GM19438 (cell line): Measurements from ENCODE around the gene SIRPB2.

Experiments used
- ATAC-seq: cut with Tn5 transposase; IDR thresholded peaks from one replicate; pipeline ENCODE4 v1.9.1; 2021; ENCODE audit warnings: low read depth; ENCODE audit not compliant: unreplicated experiment

SIRPB2 gene

DNA sequence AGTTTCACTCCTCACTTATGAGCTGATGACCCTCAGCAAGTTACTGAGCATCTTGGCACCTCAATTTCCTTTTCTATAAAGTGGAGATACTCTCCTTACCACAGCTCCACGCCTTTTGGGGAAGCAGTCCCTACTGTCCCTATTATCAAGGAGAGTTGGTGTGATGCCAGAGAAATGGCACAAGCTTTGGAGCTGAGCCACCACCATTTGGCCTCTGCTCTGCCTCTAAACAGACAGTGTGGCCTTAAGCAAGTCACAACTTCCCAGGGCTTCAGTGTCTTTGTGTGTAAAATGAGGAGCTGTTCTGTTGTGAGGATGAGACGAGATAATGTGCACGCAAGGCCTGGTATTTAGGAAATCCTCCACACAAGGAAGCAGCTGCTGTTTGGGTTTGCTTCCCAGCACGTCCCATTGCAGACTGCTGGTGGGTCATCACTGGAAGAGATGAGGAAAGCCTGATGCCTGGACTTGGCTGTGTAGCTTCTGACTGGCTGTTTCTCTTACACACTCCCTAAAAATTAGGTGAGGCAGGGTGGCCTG is 43.1 kb downstream of the SIRPB2 start:
- no peak for ATAC-seq

DNA sequence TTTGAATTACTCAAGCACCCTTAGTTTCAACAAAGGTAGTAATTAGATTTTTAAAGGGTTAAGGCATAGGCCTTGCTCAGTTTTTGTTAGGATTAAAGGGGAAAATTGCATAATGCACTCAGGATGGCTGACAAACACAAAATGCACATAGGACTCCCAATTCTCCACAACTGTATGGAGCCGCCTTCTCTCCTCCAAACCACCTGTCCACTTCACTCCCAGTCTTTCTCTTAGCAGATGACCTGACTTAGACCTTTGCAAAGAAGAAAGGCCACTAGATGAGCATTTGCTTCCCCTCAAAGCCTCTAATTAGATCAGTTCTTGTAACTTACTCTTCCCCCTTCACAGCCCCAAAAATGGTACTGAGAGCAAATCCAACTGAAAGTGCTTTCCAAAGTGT is 44.7 kb downstream of the SIRPB2 start:
- no peak for ATAC-seq

DNA sequence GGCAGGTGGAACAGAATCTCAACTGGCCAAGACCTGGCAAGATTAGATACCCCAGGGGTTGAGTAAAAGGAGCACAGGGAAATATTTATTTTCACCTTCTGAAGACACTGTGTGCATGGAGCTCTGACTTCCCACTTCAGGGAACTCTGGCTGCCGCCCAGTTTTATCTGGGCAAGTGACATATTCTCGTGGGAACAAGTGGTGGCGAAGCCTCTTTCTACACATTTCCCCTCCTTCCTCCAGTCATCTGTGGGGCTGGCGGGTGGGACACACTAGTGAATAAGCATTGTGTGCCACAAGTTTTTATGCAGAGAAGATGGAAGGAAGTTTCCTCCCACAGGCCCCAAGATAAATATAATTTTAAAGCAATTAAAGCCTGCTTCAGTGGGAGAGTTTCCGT is 48.1 kb downstream of the SIRPB2 start:
- no peak for ATAC-seq

DNA sequence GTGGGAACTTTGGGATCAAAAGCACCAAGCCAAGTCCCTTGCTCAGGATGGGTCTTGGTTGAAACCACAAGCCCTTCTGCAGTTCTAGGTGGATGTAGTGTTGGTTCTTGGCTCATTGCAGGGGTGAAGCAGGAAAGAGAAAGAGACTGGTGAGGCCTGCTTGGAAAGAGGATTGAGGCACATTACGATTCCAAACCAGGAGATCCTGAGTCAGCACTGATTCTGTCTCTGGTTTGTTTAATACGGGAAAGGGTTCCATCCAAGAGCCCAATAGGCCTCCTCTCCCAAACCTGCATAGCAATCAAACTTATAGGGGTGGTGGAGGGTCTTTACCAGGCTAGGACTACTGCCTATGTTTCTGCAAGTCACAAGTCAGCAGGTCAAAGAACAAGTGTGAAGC is 48.9 kb downstream of the SIRPB2 start:
- no peak for ATAC-seq

DNA sequence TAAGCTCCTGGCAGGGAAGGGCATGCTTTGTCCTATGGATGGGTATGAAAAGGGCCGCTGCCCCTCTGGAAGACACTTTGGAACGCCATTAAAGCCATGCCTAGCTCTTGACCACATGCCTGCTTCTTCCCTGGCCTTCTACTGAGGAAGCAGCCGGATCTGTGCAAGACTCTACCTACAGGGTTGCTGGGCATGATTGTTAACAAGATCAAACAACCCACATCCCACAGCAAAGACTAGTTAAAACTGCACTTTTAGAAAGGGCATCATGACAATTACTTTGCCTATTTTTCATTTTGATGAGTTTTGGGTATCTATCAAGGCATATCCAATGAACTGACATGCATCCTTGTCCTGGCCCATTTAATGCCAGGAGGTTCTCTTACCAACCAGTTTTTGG is 50.1 kb downstream of the SIRPB2 start:
- no peak for ATAC-seq

DNA sequence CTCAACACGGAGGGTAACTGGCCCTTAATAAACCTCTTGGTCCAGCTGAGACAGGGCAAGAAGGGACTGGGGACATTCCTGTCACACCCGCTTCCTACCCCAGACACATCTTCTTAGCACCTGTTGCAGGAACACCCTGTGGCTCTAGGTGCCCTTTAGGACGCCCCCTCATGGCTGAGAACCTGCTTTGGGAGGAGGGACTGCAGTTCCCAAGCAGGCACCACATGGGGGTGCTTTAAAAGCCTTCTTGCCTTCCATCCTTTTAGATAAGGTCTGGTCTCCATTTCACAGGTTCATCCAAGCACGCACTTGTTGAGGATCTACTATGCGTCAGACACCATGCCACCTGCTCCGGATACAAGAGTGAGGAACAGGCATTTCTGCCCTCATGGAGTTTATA is 51.2 kb downstream of the SIRPB2 start:
- no peak for ATAC-seq

DNA sequence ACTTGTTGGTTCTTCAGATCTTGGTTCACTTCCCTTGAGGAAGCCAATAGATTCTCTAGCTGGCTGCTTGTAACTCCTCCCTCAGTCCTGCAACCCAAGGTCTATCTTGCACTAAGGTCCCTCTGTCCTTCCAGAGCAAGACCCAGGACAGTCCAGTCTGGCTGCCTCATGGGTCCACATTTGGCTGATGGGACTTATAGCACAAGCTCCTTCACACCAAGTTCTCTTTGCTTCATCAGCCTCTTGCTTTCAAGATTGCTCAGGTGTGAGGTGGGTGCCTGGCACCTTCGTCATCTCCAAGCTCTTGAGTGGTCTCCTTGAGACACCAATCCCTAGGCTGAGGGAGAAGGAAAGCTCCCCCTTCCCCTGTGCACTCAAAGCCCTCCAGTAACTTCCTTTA is 52.9 kb downstream of the SIRPB2 start:
- no peak for ATAC-seq

DNA sequence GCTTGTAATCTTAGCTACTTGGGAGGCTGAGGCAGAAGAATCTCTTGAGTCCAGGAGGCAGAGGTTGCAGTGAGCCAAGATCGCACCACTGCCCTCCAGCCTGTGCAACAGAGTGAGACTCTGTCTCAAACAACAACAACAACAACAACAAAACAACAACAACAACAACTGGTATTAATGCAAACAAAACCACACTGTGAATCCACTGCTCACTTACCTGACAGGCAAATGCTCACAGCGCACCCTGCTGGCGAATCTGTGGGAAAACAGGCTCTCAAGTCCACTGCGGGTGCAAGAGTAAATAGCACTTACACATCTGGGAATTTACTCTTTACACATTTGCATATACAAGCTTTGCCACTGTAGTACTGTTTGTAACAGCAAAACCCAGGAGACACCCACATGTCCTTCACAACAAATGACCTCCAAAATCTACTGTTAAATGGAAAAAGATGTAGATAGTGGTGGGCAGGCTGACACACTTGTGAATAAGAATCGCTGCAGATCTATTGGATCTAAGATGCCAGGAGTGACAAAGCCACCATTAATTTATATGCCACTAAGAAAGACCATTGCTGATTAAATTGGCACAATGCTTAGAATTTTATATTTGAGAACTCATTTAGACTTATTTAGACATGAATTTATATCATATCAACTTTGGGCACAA is 53.9 kb downstream of the SIRPB2 start:
- ATAC-seq = no peak

DNA sequence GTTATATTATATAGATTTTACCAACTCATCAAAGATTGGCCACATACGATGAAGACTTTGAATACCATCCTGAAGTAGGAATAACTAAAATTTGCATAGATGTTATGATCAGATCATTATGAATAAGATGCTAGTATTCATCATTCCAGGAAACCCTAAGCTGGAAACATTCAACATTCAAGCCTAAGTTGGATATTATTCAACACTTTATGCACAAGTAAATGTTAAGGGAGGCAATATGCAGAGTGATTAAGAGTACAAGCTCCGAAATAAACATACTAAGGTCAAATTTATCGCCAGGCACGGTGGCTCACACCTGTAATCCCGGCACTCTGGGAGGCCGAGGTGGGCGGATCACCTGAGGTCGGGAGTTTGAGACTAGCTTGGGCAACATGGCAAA is 55.0 kb downstream of the SIRPB2 start:
- no peak for ATAC-seq

DNA sequence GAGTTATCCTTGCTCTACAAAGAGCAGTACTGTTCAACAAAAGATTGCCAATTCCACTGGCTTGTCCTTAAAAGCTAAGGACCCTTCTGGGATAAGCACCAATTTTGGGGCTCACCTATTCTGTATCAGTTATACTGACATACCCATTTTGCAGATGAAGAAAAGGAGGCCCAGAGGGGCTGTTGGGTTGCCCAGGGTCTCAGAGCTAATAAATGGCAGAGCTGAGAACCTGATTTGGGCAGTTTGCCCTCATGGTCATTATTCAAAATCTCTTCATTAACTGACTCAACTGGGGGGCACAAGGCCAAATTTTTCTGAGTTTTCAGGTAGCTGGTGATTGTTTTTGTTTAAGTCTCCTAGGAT is 55.9 kb downstream of the SIRPB2 start:
- no peak for ATAC-seq

DNA sequence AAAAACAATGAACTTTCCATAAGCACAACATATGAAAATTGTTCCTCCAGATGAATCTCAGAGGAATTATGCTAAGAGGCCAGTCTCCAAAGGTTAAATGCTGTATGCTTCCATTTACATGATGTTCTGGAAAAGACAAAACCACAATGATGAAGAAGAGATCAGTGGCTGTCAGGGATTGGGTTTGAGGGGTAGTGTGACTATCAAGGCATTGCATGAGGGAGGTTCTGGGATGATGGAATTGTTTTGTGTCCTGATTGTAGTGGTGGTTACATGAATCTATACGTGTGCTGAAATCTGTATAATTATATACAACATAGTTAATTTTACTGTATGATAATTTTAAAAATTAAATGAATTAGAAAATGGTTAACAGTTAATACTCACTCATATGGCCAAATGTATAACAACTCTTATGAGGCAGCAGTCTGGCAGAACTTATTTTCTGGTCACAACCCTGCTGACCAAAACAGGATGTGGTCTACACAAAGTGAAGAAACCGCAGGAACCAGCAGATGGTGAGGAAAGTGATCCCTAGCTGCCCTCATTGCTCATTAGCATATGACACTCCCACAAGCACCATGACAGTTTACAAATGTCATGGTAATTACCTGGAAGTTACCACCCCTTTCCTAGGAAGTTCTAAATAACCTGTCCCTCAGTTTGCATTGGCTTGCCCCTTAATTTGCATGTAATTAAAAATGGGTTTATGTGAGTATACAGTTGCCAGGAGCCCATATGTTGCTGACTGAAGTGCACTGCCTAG is 56.5 kb downstream of the SIRPB2 start:
- peak; percentile 93 for ATAC-seq

DNA sequence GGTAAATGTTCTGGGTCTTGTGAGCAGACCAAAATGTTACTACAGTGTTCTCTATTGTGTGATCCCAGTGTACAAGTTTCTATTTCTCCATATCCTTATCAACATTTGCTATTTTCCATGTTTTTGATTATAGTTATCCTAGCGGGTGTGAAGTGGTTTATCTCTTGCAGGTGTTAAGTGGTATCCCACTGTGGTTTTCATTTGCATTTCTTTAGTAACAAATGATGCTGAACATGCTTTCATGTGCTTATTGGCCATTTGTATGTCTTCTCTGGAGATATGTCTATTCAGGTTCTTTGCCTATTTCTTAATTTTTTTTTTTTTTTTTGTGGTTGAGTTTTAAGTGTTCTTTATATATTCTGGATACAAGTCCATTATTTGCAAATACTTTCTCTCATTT is 60.1 kb downstream of the SIRPB2 start:
- ATAC-seq = no peak

DNA sequence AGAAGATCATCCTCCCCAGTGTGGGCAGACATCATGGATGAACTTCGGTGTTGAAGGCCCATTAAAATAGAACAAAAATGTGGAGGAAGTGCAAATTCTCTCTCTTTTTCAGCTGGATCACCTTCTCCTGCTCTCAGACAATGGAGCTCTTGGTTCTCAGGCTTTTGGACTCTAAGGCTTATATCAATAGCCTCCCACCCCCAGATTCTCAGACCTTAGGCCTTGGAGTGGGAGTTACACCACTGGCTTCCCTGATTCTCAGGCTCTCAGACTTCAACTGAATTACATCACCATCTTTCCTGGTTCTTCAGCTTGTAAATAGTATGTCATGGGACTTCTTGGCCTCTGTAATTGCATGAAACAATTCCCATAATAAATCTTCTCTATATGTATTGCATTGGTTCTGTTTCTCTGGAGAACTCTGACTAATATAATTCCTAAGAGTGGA is 61.2 kb downstream of the SIRPB2 start:
- ATAC-seq = no peak

DNA sequence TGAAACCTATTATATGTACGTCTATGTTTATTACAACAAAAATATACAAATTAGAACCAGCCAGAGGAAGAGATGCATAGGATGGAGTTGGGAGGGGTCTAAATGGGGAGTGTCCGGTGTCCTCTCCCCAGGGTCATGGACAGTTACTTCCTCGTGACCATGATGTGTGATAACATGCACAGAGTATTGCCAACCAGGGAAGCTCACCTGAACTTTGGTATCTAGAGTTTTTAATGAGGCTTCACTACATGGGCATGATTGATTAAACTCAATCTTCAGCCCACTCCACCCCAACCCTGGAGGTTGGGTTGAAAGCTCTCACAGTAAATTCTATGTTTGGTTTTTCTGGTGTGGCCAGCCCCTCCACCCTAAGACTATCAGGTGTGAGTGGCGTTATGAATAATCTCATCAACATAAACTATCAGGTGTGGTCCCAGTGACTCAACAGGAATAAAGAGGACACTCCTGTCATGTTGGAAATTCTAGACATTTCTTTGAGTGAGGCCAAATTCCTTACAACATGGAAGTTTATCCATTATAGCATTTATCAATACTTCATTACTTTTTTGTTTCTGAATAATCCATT is 62.0 kb downstream of the SIRPB2 start:
- no peak for ATAC-seq

DNA sequence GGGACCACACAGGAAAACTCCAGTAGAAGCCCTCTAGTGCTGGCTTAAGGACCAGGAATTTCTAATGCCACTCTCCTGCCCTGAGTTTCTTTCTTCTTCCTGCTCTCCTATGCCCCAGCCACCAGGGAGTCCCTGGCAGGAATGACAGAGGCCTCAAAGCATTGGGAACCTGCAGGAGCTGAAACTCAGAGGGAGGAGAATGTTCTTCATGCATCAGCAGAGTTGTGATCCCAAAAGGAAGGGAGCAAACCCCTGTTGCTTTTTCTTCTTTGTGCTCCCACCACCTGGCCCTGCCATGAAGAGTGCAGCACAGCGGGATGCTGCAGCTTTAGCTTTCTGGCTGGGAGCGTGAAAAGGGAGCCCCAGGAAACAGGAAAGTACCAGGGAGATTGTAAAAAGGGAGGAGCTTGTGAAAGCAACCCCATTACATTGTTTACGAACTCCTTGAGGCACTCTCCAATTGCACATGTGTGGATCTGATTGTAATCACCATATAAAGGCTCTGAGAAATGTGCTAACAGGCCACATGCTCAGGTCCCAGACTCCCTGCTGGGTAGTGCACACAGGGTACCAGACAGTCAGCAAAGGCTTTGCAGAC is 63.7 kb downstream of the SIRPB2 start:
- no peak for ATAC-seq

DNA sequence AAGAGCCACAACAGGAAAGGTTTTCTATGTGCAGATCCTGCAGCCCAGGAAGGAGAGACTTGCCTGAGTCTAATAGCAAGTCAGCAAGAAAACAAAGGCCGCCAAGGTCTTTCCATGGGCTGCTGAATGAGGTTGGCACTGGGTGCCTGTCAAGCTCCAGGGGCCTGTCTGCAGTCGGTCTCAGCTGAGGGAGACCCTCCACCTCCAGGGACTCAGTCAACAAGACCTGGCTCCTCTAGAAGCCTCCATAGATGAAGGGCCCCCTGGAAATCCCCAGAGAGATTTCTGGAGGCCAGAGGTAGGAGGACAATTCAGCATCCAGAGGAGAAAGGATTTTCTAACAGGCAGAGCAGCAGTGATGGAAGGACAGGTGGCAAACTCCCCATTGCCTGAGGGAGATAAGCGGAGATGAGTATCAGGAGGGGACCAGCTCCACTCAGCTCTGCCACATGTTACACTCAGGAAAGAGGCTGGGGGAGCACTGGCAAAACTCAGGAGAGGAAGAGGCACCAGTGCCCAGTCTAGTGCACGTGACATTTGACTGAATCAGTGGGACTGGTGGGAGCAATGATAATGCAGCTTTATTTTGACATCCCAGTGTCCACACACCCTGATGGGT is 64.9 kb downstream of the SIRPB2 start:
- no peak for ATAC-seq
